Neutrophil (primary cell): Measurements from ENCODE around the gene CLIP1.
A peak's percentile ranks its signal among the peaks of the same experiment; 100 is the strongest.
"Not testable (repeated sequence)": the region's sequence is repeated elsewhere in the genome, so short reads cannot be mapped to it uniquely, and the experiment has no call there.

Source experiments
- H3K27ac ChIP-seq: fragments of 200-600 bp; sonication (generic); 2 replicates; pipeline ENCODE4 v1.5.1; 2016; ENCODE audit warnings: mild to moderate bottlenecking, moderate library complexity
- H3K27me3 ChIP-seq: fragments of 200-600 bp; sonication (generic); 2 replicates; pipeline ENCODE4 v1.6.0; 2016; ENCODE audit warnings: mild to moderate bottlenecking
- H3K36me3 ChIP-seq: fragments of 200-600 bp; sonication (generic); 2 replicates; pipeline ENCODE4 v1.5.1; 2017
- H3K4me1 ChIP-seq, 2 experiments: fragments of 200-600 bp in 1 of 2; sonication (generic) in 1 of 2; 1 replicate in 1 of 2; 2 replicates in 1 of 2; pipeline versions ENCODE4 v1.5.1 to v1.6.1; 2013 to 2016; ENCODE audit warnings: low read depth in 1 of 2, low read length in 1 of 2, mild to moderate bottlenecking in 1 of 2, moderate library complexity in 1 of 2; ENCODE audit not compliant: control insufficient read depth in 1 of 2, insufficient read depth in 1 of 2
- H3K4me3 ChIP-seq, 2 experiments: fragments of 200-600 bp in 1 of 2; sonication (generic) in 1 of 2; 1 replicate in 1 of 2; 2 replicates in 1 of 2; pipeline ENCODE4 v1.5.1; 2013 to 2016; ENCODE audit warnings: low read depth in 1 of 2, low read length in 1 of 2, mild to moderate bottlenecking in 1 of 2, moderate library complexity in 1 of 2
- H3K9me3 ChIP-seq: fragments of 200-600 bp; sonication (generic); 2 replicates; pipeline ENCODE4 v1.5.1; 2016
- TF ChIP-seq, protein P1 (sequence below): fragments of 200-600 bp; sonication (generic); IDR thresholded peaks from 2 replicates; pipeline ENCODE4 v1.5.1; 2016; ENCODE audit warnings: antibody characterized with exemption

Gene CLIP1

DNA sequence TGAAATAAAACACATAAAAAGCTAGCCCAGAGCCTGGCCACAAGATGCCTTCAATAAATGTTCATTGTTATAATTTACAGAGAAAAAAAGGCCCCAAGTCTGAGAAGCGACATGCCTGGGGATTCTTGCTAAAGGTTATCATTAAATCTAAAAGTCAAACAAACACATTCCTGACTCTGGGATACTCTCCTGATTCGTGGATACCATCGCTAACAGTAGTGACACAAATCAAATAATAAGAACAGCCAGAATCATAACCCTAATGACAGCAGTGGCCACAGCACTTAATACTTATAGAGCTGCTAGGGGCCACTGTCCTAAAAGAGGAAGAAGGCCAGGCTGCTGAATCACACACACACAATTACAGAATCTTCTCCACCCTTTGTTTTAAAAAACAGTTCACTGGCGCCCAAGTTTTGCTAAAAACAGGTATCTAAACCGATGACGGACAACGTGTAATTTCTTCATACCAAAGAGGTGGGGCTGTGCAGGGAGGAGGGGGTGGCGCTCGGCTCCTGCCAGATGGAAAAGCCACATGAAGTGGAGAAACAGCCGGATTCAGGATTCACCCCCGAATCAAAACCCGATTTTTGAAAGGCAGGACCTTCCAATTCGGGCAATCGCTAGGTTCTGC lies 1.2 kb downstream of the CLIP1 start:
- peaks cover 15% of the 10 kb centered on the region for H3K27me3 ChIP-seq
- TF ChIP-seq, protein P1, sequence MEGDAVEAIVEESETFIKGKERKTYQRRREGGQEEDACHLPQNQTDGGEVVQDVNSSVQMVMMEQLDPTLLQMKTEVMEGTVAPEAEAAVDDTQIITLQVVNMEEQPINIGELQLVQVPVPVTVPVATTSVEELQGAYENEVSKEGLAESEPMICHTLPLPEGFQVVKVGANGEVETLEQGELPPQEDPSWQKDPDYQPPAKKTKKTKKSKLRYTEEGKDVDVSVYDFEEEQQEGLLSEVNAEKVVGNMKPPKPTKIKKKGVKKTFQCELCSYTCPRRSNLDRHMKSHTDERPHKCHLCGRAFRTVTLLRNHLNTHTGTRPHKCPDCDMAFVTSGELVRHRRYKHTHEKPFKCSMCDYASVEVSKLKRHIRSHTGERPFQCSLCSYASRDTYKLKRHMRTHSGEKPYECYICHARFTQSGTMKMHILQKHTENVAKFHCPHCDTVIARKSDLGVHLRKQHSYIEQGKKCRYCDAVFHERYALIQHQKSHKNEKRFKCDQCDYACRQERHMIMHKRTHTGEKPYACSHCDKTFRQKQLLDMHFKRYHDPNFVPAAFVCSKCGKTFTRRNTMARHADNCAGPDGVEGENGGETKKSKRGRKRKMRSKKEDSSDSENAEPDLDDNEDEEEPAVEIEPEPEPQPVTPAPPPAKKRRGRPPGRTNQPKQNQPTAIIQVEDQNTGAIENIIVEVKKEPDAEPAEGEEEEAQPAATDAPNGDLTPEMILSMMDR: no peak
- peaks cover 7% of the 10 kb centered on the region for H3K36me3 ChIP-seq
- peaks cover 25 to 27% of the 10 kb centered on the region in 2 experiments for H3K4me1 ChIP-seq
- peak overlapping the region; percentile 89 to 91 for H3K4me3 ChIP-seq
- no peaks in the 10 kb centered on the region for H3K9me3 ChIP-seq
- peak overlapping the region; percentile 93 for H3K27ac ChIP-seq

DNA sequence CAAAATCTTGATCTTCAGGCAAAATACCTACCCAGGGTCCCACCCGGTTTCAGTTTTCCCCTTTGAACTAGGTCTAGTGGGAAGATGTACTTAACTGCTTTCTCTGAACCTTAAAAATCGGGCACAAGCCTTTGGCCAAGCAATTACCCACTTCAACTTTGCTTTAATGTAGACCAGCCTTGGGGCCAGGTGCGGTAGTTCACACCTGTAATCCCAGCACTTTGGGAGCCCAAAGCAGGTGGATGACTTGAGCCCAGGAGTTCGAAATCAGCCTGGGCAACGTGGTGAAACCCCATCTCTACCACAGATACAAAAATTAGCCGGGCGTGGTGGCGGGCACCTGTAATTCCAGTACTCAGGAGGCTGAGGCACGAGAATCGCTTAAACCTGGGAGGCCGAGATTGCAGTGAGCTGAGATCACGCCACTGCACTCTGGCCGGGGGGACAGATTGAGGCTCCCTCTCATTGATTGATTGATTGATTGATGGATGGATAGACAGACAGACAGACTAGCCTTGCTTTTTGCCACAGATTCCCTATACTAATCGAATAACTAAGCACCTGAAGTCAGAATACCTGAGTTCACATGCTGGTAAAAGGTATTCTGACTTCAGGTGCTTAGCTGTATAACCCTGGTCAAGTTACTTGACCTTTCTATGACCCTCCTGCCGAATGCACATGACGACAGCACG lies 1.9 kb downstream of the CLIP1 start:
- TF ChIP-seq, protein P1: no peak
- Histone ChIP-seq H3K27me3 (peaks cover 15% of the 10 kb centered on the region), H3K4me1 (peaks cover 25 to 27% of the 10 kb centered on the region in 2 experiments), H3K27ac (peak overlapping the region; percentile 93), H3K4me3 (peak overlapping the region; percentile 89 to 91), H3K9me3 (no peaks in the 10 kb centered on the region), H3K36me3 (peaks cover 13% of the 10 kb centered on the region)

DNA sequence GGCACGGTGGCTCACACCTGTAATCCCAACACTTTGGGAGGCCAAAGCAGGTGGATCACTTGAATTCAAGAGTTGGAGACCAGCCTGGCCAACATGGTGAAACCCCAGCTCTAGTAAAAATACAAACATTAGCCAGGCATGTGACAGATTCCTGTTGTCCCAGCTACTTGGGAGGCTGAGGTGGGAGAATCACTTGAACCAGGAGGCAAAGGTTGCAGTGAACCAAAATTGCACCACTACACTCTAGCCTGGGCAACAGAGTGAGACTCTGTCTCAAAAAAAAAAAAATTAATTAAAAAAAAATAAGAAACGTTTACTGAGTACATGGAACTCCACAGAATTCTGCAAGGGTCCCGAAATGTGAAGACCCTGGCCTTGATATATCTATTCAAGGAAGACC lies 3.4 kb downstream of the CLIP1 start:
- not testable (repeated sequence) for H3K27ac ChIP-seq, H3K9me3 ChIP-seq
- H3K27me3 ChIP-seq: peaks cover 14% of the 10 kb centered on the region

DNA sequence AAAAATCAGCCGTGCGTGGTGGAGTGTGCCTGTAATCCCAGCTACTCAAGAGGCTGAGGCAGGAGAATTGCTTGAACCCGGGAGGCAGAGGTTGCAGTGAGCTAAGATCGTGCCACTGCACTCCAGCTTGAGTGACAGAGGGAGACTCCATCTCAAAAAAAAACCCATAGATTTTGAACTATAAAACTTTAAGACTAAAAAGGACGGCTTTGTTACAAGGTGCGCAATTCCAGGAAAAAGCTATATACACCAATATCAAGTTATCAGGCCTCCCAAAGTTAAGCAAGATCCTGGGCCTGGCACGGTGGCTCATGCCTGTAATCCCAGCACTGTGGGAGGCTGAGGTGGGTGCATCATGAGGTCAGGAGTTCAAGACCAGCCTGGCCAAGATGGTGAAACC lies 6.8 kb downstream of the CLIP1 start:
- Histone ChIP-seq H3K4me1 (peaks cover 25 to 27% of the 10 kb centered on the region in 2 experiments), H3K36me3 (peaks cover 13% of the 10 kb centered on the region)
- not testable (repeated sequence) for H3K27me3 ChIP-seq, H3K27ac ChIP-seq, H3K9me3 ChIP-seq, H3K4me3 ChIP-seq

More for the DNA sequence above, 3.4 kb downstream of the CLIP1 start:
- peaks cover 13% of the 10 kb centered on the region for H3K36me3 ChIP-seq
- H3K4me1 ChIP-seq: peaks cover 29 to 33% of the 10 kb centered on the region in 2 experiments
- not testable (repeated sequence) for H3K4me3 ChIP-seq

DNA sequence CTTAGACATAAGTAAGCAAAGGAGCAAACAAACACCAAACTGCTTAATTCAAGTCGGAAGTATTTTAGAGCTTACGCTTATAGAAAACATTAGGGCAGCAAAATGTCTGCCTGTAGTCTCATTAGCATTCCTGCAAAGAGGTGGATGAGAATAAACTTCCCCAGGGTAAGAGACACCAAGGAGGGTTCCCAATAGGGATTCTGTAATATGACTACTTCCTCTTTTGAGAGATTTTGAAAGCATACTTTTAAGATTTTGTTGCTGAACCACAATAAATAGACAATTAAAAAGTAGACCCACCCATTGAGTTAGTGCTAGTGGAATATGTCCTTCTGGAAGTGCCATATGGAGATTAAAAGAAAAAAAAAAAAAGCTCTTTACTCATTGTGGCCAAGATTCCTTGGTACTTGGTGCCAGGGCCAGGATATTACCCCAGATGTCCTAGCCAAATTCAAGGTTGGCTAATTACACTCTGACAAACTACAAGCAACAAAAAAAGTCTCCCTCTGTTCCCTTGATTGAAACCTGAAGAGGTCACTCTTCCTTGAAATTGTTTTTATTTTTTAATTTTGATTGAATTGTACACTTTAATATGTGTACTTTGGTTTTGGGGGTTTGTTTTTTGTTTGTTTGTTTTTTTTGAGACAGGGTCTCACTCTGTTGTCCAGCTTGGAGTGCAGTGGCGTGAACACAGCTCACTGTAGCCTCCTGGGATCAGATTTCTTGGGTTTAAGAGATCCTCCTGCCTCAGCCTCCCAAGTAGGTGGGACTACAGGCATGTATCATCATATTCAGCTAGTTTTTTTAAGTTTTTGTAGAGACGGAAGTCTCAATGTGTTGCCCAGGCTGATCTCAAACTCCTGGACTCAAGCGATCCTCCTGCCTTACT lies 8.7 kb downstream of the CLIP1 start:
- TF ChIP-seq, protein P1: no peak
- no peaks in the 10 kb centered on the region for H3K27me3 ChIP-seq
- H3K9me3 ChIP-seq: no peaks in the 10 kb centered on the region
- H3K27ac ChIP-seq: peak overlapping the region; percentile 81
- H3K4me1 ChIP-seq: peaks cover 18 to 20% of the 10 kb centered on the region in 2 experiments
- H3K4me3 ChIP-seq: no peak overlapping the region
- H3K36me3 ChIP-seq: peaks cover 13% of the 10 kb centered on the region

DNA sequence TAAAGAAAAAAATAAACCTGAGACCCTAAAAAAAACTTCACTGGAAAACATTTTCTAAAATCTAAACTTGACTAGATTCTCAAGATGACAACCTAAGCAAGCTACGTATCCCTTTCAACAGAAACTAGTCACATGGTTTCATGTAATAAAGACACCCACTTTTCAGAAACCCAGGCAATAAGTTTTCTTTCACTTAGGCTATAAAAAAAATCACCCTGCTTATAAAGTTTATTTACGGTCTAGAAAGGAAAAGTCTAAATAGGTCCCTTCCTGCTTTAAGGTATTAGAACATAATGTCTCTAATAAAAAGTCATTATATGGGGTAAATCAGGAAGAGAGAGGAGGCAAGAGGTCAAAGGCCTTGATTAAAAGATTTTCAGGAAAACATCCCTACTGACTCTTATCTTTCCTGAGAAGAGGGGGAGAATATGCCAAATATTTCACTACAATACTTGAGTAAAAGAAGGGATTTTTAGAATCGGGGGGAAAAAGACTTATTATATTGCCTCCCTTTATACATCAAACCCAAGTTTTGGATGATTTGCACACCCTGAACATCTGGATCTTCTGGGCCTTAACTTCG lies 9.5 kb downstream of the CLIP1 start:
- Histone ChIP-seq H3K4me1 (peaks cover 18 to 20% of the 10 kb centered on the region in 2 experiments), H3K27me3 (no peaks in the 10 kb centered on the region), H3K4me3 (no peak overlapping the region), H3K36me3 (peaks cover 13% of the 10 kb centered on the region), H3K27ac (peak overlapping the region; percentile 81), H3K9me3 (no peaks in the 10 kb centered on the region)
- TF ChIP-seq, protein P1: no peak
